ENCODE data around the gene ATF6. TPM values are rescaled to one million over a fixed set of nuclear protein-coding genes. Genes with fewer than 3 reads are reported as not detected.
A peak's percentile ranks its signal among the peaks of the same experiment; 100 is the strongest.

Gene ATF6
- total RNA-seq, 1 donor from 2014 or later = 31.3 TPM

GRCh38 chr1:161855260-161855659 lies 89.1 kb downstream of the ATF6 start:
- H3K4me3 ChIP-seq = no peak overlapping the region
- intact Hi-C loops (cut with DNase I) = no loop called here
- no peak for TF ChIP-seq CTCF (IDR thresholded peaks at IDR 0.05)
- no peak for DNase-seq
- H3K27me3 ChIP-seq (ENCODE audit: low read depth) = no peaks in the 10 kb centered on the region
- no peak overlapping the region for H3K27ac ChIP-seq
- no peaks in the 10 kb centered on the region for H3K9me3 ChIP-seq
- no peaks in the 10 kb centered on the region for H3K4me1 ChIP-seq
- H3K36me3 ChIP-seq = peaks cover 46% of the 10 kb centered on the region
- peak in 1 of 2 donors; percentile 61 for ATAC-seq

GRCh38 chr1:161858271-161858670 lies 92.2 kb downstream of the ATF6 start:
- no peak overlapping the region for H3K4me3 ChIP-seq
- H3K27me3 ChIP-seq (ENCODE audit: low read depth) = no peaks in the 10 kb centered on the region
- no peak overlapping the region for H3K27ac ChIP-seq
- intact Hi-C loops (cut with DNase I) = no loop called here
- peaks cover 43% of the 10 kb centered on the region for H3K36me3 ChIP-seq
- ATAC-seq (no peak), DNase-seq (no peak)
- no peaks in the 10 kb centered on the region for H3K4me1 ChIP-seq
- H3K9me3 ChIP-seq = no peaks in the 10 kb centered on the region
- no peak for TF ChIP-seq CTCF (IDR thresholded peaks at IDR 0.05)

GRCh38 chr1:161863549-161863948 lies 97.4 kb downstream of the ATF6 start:
- H3K27ac ChIP-seq = no peak overlapping the region

GRCh38 chr1:161864577-161864976 lies 98.5 kb downstream of the ATF6 start:
- H3K27ac ChIP-seq = no peak overlapping the region
- no peak overlapping the region for H3K4me3 ChIP-seq
- no peaks in the 10 kb centered on the region for H3K4me1 ChIP-seq
- H3K27me3 ChIP-seq (ENCODE audit: low read depth) = no peaks in the 10 kb centered on the region
- H3K36me3 ChIP-seq = peaks cover 55% of the 10 kb centered on the region
- intact Hi-C loops (cut with DNase I) = no loop called here
- DNase-seq (no peak), ATAC-seq (no peak)
- H3K9me3 ChIP-seq = no peaks in the 10 kb centered on the region
- TF ChIP-seq CTCF (IDR thresholded peaks at IDR 0.05) = peak; percentile 24

More at GRCh38 chr1:161863549-161863948, 97.4 kb downstream of the ATF6 start:
- peaks cover 61% of the 10 kb centered on the region for H3K36me3 ChIP-seq
- DNase-seq = no peak
- no peaks in the 10 kb centered on the region for H3K9me3 ChIP-seq
- intact Hi-C loops (cut with DNase I) = no loop called here
- ATAC-seq = no peak
- H3K4me1 ChIP-seq = no peaks in the 10 kb centered on the region
- no peaks in the 10 kb centered on the region for H3K27me3 ChIP-seq (ENCODE audit: low read depth)
- no peak for TF ChIP-seq CTCF (IDR thresholded peaks at IDR 0.05)
- no peak overlapping the region for H3K4me3 ChIP-seq

GRCh38 chr1:161866241-161866640 lies 100.1 kb downstream of the ATF6 start:
- DNase-seq (no peak), ATAC-seq (no peak)
- Histone ChIP-seq H3K27me3 (ENCODE audit: low read depth) (no peaks in the 10 kb centered on the region), H3K9me3 (no peaks in the 10 kb centered on the region), H3K36me3 (peaks cover 42% of the 10 kb centered on the region), H3K27ac (no peak overlapping the region), H3K4me3 (no peak overlapping the region), H3K4me1 (no peaks in the 10 kb centered on the region)
- intact Hi-C loops (cut with DNase I) = no loop called here
- TF ChIP-seq CTCF (IDR thresholded peaks at IDR 0.05) = no peak

- Histone ChIP-seq H3K4me1 (no peaks in the 10 kb centered on the region), H3K4me3 (no peak overlapping the region), H3K27ac (no peak overlapping the region), H3K27me3 (ENCODE audit: low read depth) (no peaks in the 10 kb centered on the region), H3K36me3 (peaks cover 29% of the 10 kb centered on the region), H3K9me3 (no peaks in the 10 kb centered on the region)
- no peak for TF ChIP-seq CTCF (IDR thresholded peaks at IDR 0.05)
- no peak for ATAC-seq
- intact Hi-C loops (cut with DNase I) = no loop called here
- DNase-seq = no peak
Observed at GRCh38 chr1:161868832-161869231, 102.7 kb downstream of the ATF6 start.
